Lower lobe of right lung (tissue), 2 donors: ENCODE results near the gene SLC19A1. TPM values are rescaled to one million over a fixed set of nuclear protein-coding genes. Genes with fewer than 3 reads are reported as not detected.

Experiments used
- ATAC-seq, 2 donors: fragments of 200-7000 bp; cut with Tn5 transposase; one replicate each; pipeline ENCODE4 v1.9.1; 2020 to 2022; ENCODE audit warnings: mild to moderate bottlenecking in 2 of 2, moderate library complexity in 2 of 2
- DNase-seq: peaks from one replicate; pipeline ENCODE4 v3.0.0-alpha.2; 2020
- H3K27ac ChIP-seq: fragments of 200-600 bp; one replicate; pipeline ENCODE4 v1.8.0; 2022
- H3K27me3 ChIP-seq: fragments of 200-600 bp; one replicate; pipeline ENCODE4 v1.8.0; 2022; ENCODE audit warnings: low read depth
- H3K36me3 ChIP-seq: fragments of 200-600 bp; one replicate; pipeline ENCODE4 v1.8.0; 2022; ENCODE audit warnings: mild to moderate bottlenecking
- H3K4me1 ChIP-seq: fragments of 200-600 bp; one replicate; pipeline ENCODE4 v1.8.0; 2022
- H3K4me3 ChIP-seq: fragments of 200-600 bp; one replicate; pipeline ENCODE4 v1.8.0; 2022; ENCODE audit warnings: mild to moderate bottlenecking
- H3K9me3 ChIP-seq: fragments of 200-600 bp; one replicate; pipeline ENCODE4 v1.8.0; 2022
- CTCF ChIP-seq: fragments of 200-600 bp; IDR thresholded peaks from one replicate; pipeline ENCODE4 v1.8.0; 2022; ENCODE audit warnings: antibody characterized with exemption, mild to moderate bottlenecking
- intact Hi-C: fragments of 100-400 bp; cut with DNase I; formaldehyde crosslinking; loops from one replicate; pipeline ENCODE4 v1.11.0; 2022
- total RNA-seq: library from RNA; stranded (reverse); fragmentation: NEBNext Ultra II Directional; extraction: Animal tissue kit (Norgen Biotek cat#: 25700); gene quantifications from one replicate; pipeline ENCODE4 v1.2.1, GENCODE V29; 2021
- donor health status: DM: no; HTN: yes; CAD: no; lungs with severe emphysema.

The SLC19A1 gene
- total RNA-seq, 1 donor from 2014 or later, result 50.7 TPM

- Histone ChIP-seq H3K27me3 (no peaks in the 10 kb centered on the region), H3K9me3 (no peaks in the 10 kb centered on the region), H3K4me1 (peaks cover 16% of the 10 kb centered on the region), H3K4me3 (no peak overlapping the region), H3K27ac (no peak overlapping the region), H3K36me3 (no peaks in the 10 kb centered on the region)
- intact Hi-C loops, result no loop called here
- DNase-seq (peak; percentile 43), ATAC-seq (no peak)
- TF ChIP-seq CTCF, result no peak
These were observed 1.6 kb upstream of the SLC19A1 start for GRCh38 chr21:45543710-45544448.

- no peaks in the 10 kb centered on the region for H3K36me3 ChIP-seq
- H3K27me3 ChIP-seq, result no peaks in the 10 kb centered on the region
- ATAC-seq, result peak in 1 of 2 donors; percentile 1
- peak overlapping the region; percentile 59 for H3K4me3 ChIP-seq
- TF ChIP-seq CTCF, result no peak
- intact Hi-C loops, result no loop called here
- no peaks in the 10 kb centered on the region for H3K9me3 ChIP-seq
- H3K27ac ChIP-seq, result peak overlapping the region; percentile 64
- peak; percentile 43 for DNase-seq
- H3K4me1 ChIP-seq, result peaks cover 16% of the 10 kb centered on the region
These were observed 1.1 kb upstream of the SLC19A1 start for GRCh38 chr21:45543371-45543709.

GRCh38 chr21:45542667-45543370 is 579 bp upstream of the SLC19A1 start:
- H3K27me3 ChIP-seq, result no peaks in the 10 kb centered on the region
- peak overlapping the region; percentile 59 for H3K4me3 ChIP-seq
- ATAC-seq, result peak; percentile 2 to 4
- intact Hi-C loops, result no loop called here
- no peaks in the 10 kb centered on the region for H3K36me3 ChIP-seq
- H3K9me3 ChIP-seq, result no peaks in the 10 kb centered on the region
- DNase-seq, result peak; percentile 56
- H3K27ac ChIP-seq, result peak overlapping the region; percentile 64
- no peak for TF ChIP-seq CTCF
- peaks cover 16% of the 10 kb centered on the region for H3K4me1 ChIP-seq

GRCh38 chr21:45541221-45542039 is 810 bp downstream of the SLC19A1 start:
- Histone ChIP-seq H3K27ac (peak overlapping the region; percentile 64), H3K27me3 (no peaks in the 10 kb centered on the region), H3K4me1 (peaks cover 16% of the 10 kb centered on the region), H3K9me3 (no peaks in the 10 kb centered on the region), H3K36me3 (no peaks in the 10 kb centered on the region), H3K4me3 (peak overlapping the region; percentile 59)
- peak; percentile 91 for DNase-seq
- intact Hi-C loops, result no loop called here
- ATAC-seq, result peak; percentile 63 to 76
- TF ChIP-seq CTCF, result no peak

GRCh38 chr21:45540601-45540970 is 1.7 kb downstream of the SLC19A1 start:
- DNase-seq (peak; percentile 40), ATAC-seq (no peak)
- Histone ChIP-seq H3K4me1 (peaks cover 16% of the 10 kb centered on the region), H3K4me3 (no peak overlapping the region), H3K27me3 (no peaks in the 10 kb centered on the region), H3K36me3 (no peaks in the 10 kb centered on the region), H3K27ac (no peak overlapping the region), H3K9me3 (no peaks in the 10 kb centered on the region)
- no peak for TF ChIP-seq CTCF
- intact Hi-C loops, result no loop called here
